ENCODE results near the gene ING4.

The ING4 gene

GRCh38 chr12:6693832-6694355 lies 31.0 kb upstream of the ING4 start:
- no peak for TF ChIP-seq CTCF (conservative IDR thresholded peaks at IDR 0.05)
- H3K27ac ChIP-seq, result no peak overlapping the region

GRCh38 chr12:6692888-6693287 lies 30.0 kb upstream of the ING4 start:
- TF ChIP-seq CTCF (conservative IDR thresholded peaks at IDR 0.05), result no peak
- TF ChIP-seq ZFX (IDR thresholded peaks at IDR 0.05), result no peak
- no peak overlapping the region for H3K27ac ChIP-seq

GRCh38 chr12:6691473-6691872 lies 28.6 kb upstream of the ING4 start:
- no peak for TF ChIP-seq CTCF (conservative IDR thresholded peaks at IDR 0.05)
- no peak for TF ChIP-seq ZFX (IDR thresholded peaks at IDR 0.05)
- H3K27ac ChIP-seq, result no peak overlapping the region

GRCh38 chr12:6688999-6689882 lies 26.3 kb upstream of the ING4 start, which contains the start of gene ZNF384:
Gene ZNF384 (minus strand): TSS chr12:6689375. CDS start chr12:6679520, 9,855 bp downstream.
- no peak for TF ChIP-seq CTCF (conservative IDR thresholded peaks at IDR 0.05)
- H3K27ac ChIP-seq, result peak within 1 kb of the TSS; percentile 87

GRCh38 chr12:6688543-6688998 lies 25.7 kb upstream of the ING4 start:
- peak overlapping the region; percentile 87 for H3K27ac ChIP-seq
- no peak for TF ChIP-seq CTCF (conservative IDR thresholded peaks at IDR 0.05)
- no peak for TF ChIP-seq ZFX (IDR thresholded peaks at IDR 0.05)

GRCh38 chr12:6685814-6686213 lies 22.9 kb upstream of the ING4 start:
- TF ChIP-seq CTCF (conservative IDR thresholded peaks at IDR 0.05), result no peak
- TF ChIP-seq ZFX (IDR thresholded peaks at IDR 0.05), result no peak
- H3K27ac ChIP-seq, result no peak overlapping the region

- no peak for TF ChIP-seq ZFX (IDR thresholded peaks at IDR 0.05)
- TF ChIP-seq CTCF (conservative IDR thresholded peaks at IDR 0.05), result peak; percentile 77
- H3K27ac ChIP-seq, result no peak overlapping the region
These were observed 21.7 kb upstream of the ING4 start for GRCh38 chr12:6684609-6685008.

Data from C4-2B (cell line).